Lung (tissue), 12 donors: ENCODE results near the gene IGFALS. TPM values are rescaled to one million over a fixed set of nuclear protein-coding genes. Genes with fewer than 3 reads are reported as not detected.

ENCODE experiments used
- ATAC-seq: fragments of 200-7000 bp; cut with Tn5 transposase; one replicate; pipeline ENCODE4 v1.9.1; 2020; ENCODE audit warnings: moderate number of reproducible peaks; ENCODE audit not compliant: insufficient read depth, low FRiP score
- DNase-seq, 3 donors: peaks; one replicate each; pipeline ENCODE4 v3.0.0-alpha.2; 2013 to 2017
- H3K27ac ChIP-seq, 2 donors: one replicate each; pipeline ENCODE4 v1.5.1; 2013; ENCODE audit warnings: mild to moderate bottlenecking in 2 of 2, moderate library complexity in 2 of 2, control low read depth in 1 of 2, inconsistent platforms in 1 of 2, low read depth in 1 of 2, low read length in 1 of 2
- H3K27me3 ChIP-seq, 3 donors: one replicate each; pipeline ENCODE4 v1.5.1; 2013; ENCODE audit warnings: low read length in 2 of 3; ENCODE audit not compliant: control insufficient read depth in 3 of 3, insufficient read depth in 3 of 3
- H3K36me3 ChIP-seq, 4 donors: one replicate each; pipeline ENCODE4 v1.5.1; 2013; ENCODE audit warnings: low read length in 4 of 4, mild to moderate bottlenecking in 1 of 4, moderate library complexity in 1 of 4; ENCODE audit not compliant: control insufficient read depth in 4 of 4, insufficient read depth in 4 of 4
- H3K4me1 ChIP-seq, 5 donors: one replicate each; pipeline ENCODE4 v1.5.1; 2013; ENCODE audit warnings: low read length in 5 of 5, mild to moderate bottlenecking in 2 of 5, moderate library complexity in 1 of 5; ENCODE audit not compliant: control insufficient read depth in 5 of 5, insufficient read depth in 5 of 5
- H3K4me3 ChIP-seq: one replicate; pipeline ENCODE4 v1.5.1; 2013; ENCODE audit warnings: mild to moderate bottlenecking, control low read depth, moderate library complexity
- H3K9ac ChIP-seq, 2 donors: one replicate each; pipeline ENCODE4 v1.5.1; 2013; ENCODE audit warnings: low read length in 2 of 2, control low read depth in 1 of 2; ENCODE audit not compliant: insufficient read depth in 1 of 2
- H3K9me3 ChIP-seq, 4 donors: one replicate each; pipeline ENCODE4 v1.5.1; 2013; ENCODE audit warnings: low read length in 3 of 4, mild to moderate bottlenecking in 1 of 4, moderate library complexity in 1 of 4; ENCODE audit not compliant: control insufficient read depth in 4 of 4, insufficient read depth in 3 of 4
- WGBS, 2 donors: extraction: QIAGEN DNeasy Blood & Tissue Kit; methylation state at CpG; one replicate each; pipeline ENCODE4 v1.1.7; 2013; 5-methylcytosine and 5-hydroxymethylcytosine counted together
- polyA plus RNA-seq, 2 donors: library from polyadenylated mRNA; stranded (reverse); fragments of 200-250 nt; gene quantifications; one replicate each; pipeline ENCODE4 v1.2.1, GENCODE V29; 2013
- total RNA-seq, 2 donors: library from RNA; depleted of rRNA in 1 of 2; stranded (reverse); fragments of >200 nt in 1 of 2; gene quantifications; one replicate each; pipeline ENCODE4 v1.2.1, GENCODE V29; 2014 to 2021
- TF ChIP-seq, protein P1 (sequence below): IDR thresholded peaks from 2 replicates; pipeline ENCODE4 v1.5.1; 2012; ENCODE audit warnings: mild to moderate bottlenecking; ENCODE audit errors: control extremely low read depth, extremely low read depth
- donor health status: control.
- donor health status: control.
- donor health status: Bipolar disorder and iron deficiency.
- donor health status: healthy.
- donor health status: DM: yes; HTN: yes; CAD: no.

Gene IGFALS
- total and polyA plus RNA-seq, 4 donors: 1.2 to 4.4 (median 1.5) TPM

DNA sequence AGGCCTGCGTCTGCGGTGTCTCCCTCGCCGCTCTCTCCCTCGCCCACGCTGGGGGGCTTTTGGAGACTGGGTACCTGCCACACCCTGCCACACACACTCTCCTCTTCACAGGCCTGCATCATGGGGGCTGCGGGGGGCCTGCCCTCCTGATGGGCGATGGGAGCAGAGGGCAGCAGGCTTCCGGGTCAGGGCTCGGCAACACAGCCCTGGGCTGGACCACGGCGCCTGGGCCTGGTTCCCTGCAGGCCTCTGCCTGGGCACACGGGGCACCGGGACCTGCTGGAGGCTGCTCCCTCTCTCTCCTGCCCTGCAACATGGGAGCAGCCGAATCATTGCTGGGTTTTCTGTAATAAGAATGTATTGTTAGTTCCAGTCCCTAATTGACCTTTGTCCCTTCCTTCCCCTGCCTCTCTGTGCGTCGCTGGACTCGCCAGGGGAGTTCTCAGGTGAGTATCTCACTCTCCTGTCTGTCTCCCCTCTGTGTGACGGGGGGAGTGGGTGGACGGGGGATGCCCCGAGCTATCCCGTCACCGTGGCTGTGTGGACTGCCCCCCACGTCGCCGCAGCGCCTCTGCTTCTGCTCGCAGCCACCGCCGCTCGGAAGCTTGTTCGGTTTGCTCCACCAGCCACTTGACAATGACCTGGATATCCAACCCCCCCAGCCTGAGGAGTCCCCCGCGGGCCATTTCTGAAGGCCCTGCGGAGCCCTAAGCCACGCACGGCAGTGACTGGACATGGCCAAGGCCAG lies 35.6 kb downstream of the IGFALS start:
- no peaks in the 10 kb centered on the region for H3K4me1 ChIP-seq
- H3K9me3 ChIP-seq: no peaks in the 10 kb centered on the region
- no peak overlapping the region for H3K4me3 ChIP-seq
- H3K36me3 ChIP-seq: peaks cover 0 to 46% (median 14%) of the 10 kb centered on the region in 4 donors
- ATAC-seq: no peak
- no peak overlapping the region for H3K27ac ChIP-seq
- WGBS, 2 donors: 94 to 96% methylated on average over 37 of the region's 37 CpGs
- H3K9ac ChIP-seq: no peak overlapping the region
- DNase-seq: no peak
- TF ChIP-seq, protein P1, sequence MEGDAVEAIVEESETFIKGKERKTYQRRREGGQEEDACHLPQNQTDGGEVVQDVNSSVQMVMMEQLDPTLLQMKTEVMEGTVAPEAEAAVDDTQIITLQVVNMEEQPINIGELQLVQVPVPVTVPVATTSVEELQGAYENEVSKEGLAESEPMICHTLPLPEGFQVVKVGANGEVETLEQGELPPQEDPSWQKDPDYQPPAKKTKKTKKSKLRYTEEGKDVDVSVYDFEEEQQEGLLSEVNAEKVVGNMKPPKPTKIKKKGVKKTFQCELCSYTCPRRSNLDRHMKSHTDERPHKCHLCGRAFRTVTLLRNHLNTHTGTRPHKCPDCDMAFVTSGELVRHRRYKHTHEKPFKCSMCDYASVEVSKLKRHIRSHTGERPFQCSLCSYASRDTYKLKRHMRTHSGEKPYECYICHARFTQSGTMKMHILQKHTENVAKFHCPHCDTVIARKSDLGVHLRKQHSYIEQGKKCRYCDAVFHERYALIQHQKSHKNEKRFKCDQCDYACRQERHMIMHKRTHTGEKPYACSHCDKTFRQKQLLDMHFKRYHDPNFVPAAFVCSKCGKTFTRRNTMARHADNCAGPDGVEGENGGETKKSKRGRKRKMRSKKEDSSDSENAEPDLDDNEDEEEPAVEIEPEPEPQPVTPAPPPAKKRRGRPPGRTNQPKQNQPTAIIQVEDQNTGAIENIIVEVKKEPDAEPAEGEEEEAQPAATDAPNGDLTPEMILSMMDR: no peak
- no peaks in the 10 kb centered on the region for H3K27me3 ChIP-seq

DNA sequence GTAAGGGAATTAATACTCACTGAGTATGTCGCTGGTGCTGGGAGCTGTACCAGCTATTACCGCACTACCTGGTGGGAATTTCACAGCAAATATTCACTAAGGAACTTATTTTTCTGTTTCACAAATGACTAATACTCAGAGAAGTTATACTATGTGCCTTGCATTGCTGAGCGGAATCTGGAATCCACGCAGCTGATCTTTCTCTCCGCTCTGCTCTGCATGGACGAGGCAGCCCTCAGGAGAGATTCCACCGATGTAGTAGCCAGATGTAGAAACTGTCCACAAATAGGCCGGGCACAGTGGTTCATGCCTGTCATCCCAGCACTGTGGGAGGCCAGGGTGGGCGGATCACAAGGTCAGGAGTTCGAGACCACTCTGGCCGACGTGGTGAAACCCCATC lies 39.3 kb downstream of the IGFALS start:
- no peak for ATAC-seq

DNA sequence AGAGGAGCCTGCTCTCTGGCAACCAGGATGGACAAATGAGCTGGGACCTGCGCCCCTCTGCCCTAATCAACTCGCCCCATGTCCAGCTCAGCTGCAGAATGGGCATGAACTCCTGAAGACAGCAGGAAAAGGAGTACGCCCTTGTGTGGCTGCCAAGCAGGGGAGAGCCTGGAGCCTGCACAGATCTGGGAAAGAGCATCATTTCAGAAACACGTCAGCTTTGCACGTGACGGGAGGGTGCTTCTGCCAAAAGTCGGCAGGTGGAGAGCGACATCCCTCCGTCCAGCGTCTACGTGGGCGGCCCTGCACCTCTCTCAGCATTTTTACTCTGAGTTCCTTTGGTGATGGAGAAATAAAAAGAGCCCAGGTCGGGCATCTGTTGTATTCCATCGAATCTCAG lies 40.7 kb downstream of the IGFALS start:
- no peaks in the 10 kb centered on the region for H3K27me3 ChIP-seq
- ATAC-seq: no peak
- WGBS, 2 donors: 96 to 97% methylated on average over 14 of the region's 14 CpGs
- no peak for DNase-seq
- H3K9me3 ChIP-seq: no peaks in the 10 kb centered on the region
- no peak overlapping the region for H3K27ac ChIP-seq
- no peak overlapping the region for H3K9ac ChIP-seq
- H3K36me3 ChIP-seq: peaks cover 4 to 50% (median 30%) of the 10 kb centered on the region in 4 donors
- H3K4me1 ChIP-seq: no peaks in the 10 kb centered on the region
- no peak overlapping the region for H3K4me3 ChIP-seq
- TF ChIP-seq, protein P1: no peak

More for the DNA sequence above, 39.3 kb downstream of the IGFALS start:
- Histone ChIP-seq H3K27me3 (no peaks in the 10 kb centered on the region), H3K36me3 (peaks cover 4 to 44% (median 23%) of the 10 kb centered on the region in 4 donors), H3K4me3 (no peak overlapping the region), H3K9ac (no peak overlapping the region), H3K9me3 (no peaks in the 10 kb centered on the region), H3K4me1 (no peaks in the 10 kb centered on the region), H3K27ac (no peak overlapping the region)
- DNase-seq: no peak
- TF ChIP-seq, protein P1: no peak
- 97% methylated on average over 12 of the region's 12 CpGs for WGBS, 2 donors

DNA sequence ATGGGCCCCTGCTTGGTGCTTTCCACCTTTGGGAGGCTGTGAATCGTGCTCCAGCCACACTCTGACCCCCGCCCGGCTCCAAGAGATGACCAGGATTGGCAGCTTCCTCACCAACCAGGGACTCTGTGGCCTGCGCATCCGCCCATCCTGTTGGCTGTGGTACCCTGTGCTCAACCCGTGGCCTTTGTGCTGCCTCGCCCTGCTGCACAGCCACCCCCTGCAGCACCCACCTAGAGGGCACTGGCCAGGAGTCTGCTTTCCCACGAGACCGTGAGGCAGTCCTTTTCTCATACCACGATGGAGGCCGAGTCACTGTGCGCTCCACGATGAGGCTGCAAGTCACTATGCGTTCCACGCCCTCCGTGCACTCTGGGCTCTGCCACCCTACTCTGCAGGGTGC lies 41.6 kb downstream of the IGFALS start:
- TF ChIP-seq, protein P1: no peak
- ATAC-seq (no peak), DNase-seq (no peak)
- no peaks in the 10 kb centered on the region for H3K4me1 ChIP-seq
- H3K27me3 ChIP-seq: no peaks in the 10 kb centered on the region
- 96 to 97% methylated on average over 16 of the region's 16 CpGs for WGBS, 2 donors
- H3K9me3 ChIP-seq: no peaks in the 10 kb centered on the region
- no peak overlapping the region for H3K4me3 ChIP-seq
- no peak overlapping the region for H3K27ac ChIP-seq
- peaks cover 8 to 51% (median 29%) of the 10 kb centered on the region in 4 donors for H3K36me3 ChIP-seq
- H3K9ac ChIP-seq: no peak overlapping the region
